Suprapubic skin (tissue), 4 donors: ENCODE results near the gene INPP5A.

ENCODE experiments used
- CTCF ChIP-seq, 2 donors: fragments of 200-600 bp in 1 of 2; fragments of 450-650 bp in 1 of 2; sonication (generic) in 1 of 2; IDR thresholded peaks; one replicate each; pipeline ENCODE4 v1.5.1; 2016 to 2019; ENCODE audit warnings: antibody characterized with exemption in 2 of 2, mild to moderate bottlenecking in 1 of 2, moderate library complexity in 1 of 2
- EP300 ChIP-seq: sonication (generic); formaldehyde crosslinking; IDR thresholded peaks from one replicate; pipeline ENCODE4 v1.6.1; 2017; ENCODE audit warnings: antibody characterized with exemption
- POLR2A ChIP-seq, 2 donors: fragments of 450-650 bp; IDR thresholded peaks; one replicate each; pipeline ENCODE4 v1.6.1; 2017; ENCODE audit warnings: antibody characterized with exemption in 2 of 2, mild to moderate bottlenecking in 2 of 2, moderate library complexity in 2 of 2
- POLR2AphosphoS5 ChIP-seq, 3 donors: sonication (generic); formaldehyde crosslinking; IDR thresholded peaks; one replicate each; pipeline ENCODE4 v1.6.1; 2017; ENCODE audit warnings: antibody characterized with exemption in 3 of 3

GRCh38 chr10:132667342-132668047 lies 129.9 kb downstream of the INPP5A start:
- TF ChIP-seq POLR2A (IDR thresholded peaks at IDR 0.05): no peak
- TF ChIP-seq CTCF (IDR thresholded peaks at IDR 0.05): no peak
- no peak for TF ChIP-seq POLR2AphosphoS5 (IDR thresholded peaks at IDR 0.05)
- TF ChIP-seq EP300: no peak
